ENCODE data around the gene SEC11C.

GRCh38 chr18:59150236-59150635 lies 10.6 kb downstream of the SEC11C start:
- TF ChIP-seq, protein P1, sequence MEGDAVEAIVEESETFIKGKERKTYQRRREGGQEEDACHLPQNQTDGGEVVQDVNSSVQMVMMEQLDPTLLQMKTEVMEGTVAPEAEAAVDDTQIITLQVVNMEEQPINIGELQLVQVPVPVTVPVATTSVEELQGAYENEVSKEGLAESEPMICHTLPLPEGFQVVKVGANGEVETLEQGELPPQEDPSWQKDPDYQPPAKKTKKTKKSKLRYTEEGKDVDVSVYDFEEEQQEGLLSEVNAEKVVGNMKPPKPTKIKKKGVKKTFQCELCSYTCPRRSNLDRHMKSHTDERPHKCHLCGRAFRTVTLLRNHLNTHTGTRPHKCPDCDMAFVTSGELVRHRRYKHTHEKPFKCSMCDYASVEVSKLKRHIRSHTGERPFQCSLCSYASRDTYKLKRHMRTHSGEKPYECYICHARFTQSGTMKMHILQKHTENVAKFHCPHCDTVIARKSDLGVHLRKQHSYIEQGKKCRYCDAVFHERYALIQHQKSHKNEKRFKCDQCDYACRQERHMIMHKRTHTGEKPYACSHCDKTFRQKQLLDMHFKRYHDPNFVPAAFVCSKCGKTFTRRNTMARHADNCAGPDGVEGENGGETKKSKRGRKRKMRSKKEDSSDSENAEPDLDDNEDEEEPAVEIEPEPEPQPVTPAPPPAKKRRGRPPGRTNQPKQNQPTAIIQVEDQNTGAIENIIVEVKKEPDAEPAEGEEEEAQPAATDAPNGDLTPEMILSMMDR (conservative IDR thresholded peaks at IDR 0.05): no peak
- no peak for TF ChIP-seq EZH2 (IDR thresholded peaks at IDR 0.05; ENCODE audit: low read depth)

Data from PC-9 (cell line).